LHCN-M2 (cell line): Measurements from ENCODE around the gene NT5C. TPM values are rescaled to one million over a fixed set of nuclear protein-coding genes. Genes with fewer than 3 reads are reported as not detected.

Experiments used
- DNase-seq: peaks from one replicate; pipeline ENCODE4 v3.0.0-alpha.2; 2012; ENCODE audit warnings: low read depth
- total RNA-seq: library from RNA; depleted of rRNA; stranded (reverse); fragments of >200 nt; gene quantifications from 2 replicates; pipeline ENCODE4 v1.2.3, GENCODE V29; 2014

NT5C gene
- total RNA-seq, 1 experiment from 2014 or later: 108 TPM

GRCh38 chr17:75116737-75117136 lies 14.8 kb downstream of the NT5C start:
- no peak for DNase-seq

GRCh38 chr17:75115555-75115954 lies 16.0 kb downstream of the NT5C start:
- DNase-seq: no peak

GRCh38 chr17:75114552-75115314 lies 16.8 kb downstream of the NT5C start:
- no peak for DNase-seq

- DNase-seq: peak; percentile 82
Observed at GRCh38 chr17:75113798-75114551, 17.6 kb downstream of the NT5C start.

- DNase-seq: no peak
Observed at GRCh38 chr17:75111777-75112335, 19.7 kb downstream of the NT5C start.

GRCh38 chr17:75110234-75110937 lies 21.2 kb downstream of the NT5C start:
- DNase-seq: no peak

- peak; percentile 72 for DNase-seq
Observed at GRCh38 chr17:75109407-75110233, 21.9 kb downstream of the NT5C start, which contains the start of gene ARMC7. Gene ARMC7 (plus strand): TSS chr17:75109969. CDS start chr17:75110289, 320 bp downstream.

- no peak for DNase-seq
Observed at GRCh38 chr17:75109046-75109406, 22.5 kb downstream of the NT5C start.

- DNase-seq: no peak
Observed at GRCh38 chr17:75108193-75108592, 23.3 kb downstream of the NT5C start.

- peak; percentile 31 for DNase-seq
Observed at GRCh38 chr17:75105126-75106080, 26.1 kb downstream of the NT5C start.

GRCh38 chr17:75103601-75104554 lies 27.7 kb downstream of the NT5C start:
- no peak for DNase-seq

GRCh38 chr17:75102385-75102821 lies 29.1 kb downstream of the NT5C start:
- DNase-seq: no peak

- DNase-seq: no peak
Observed at GRCh38 chr17:75099881-75100595, 31.5 kb downstream of the NT5C start.

- DNase-seq: no peak
Observed at GRCh38 chr17:75098861-75099260, 32.7 kb downstream of the NT5C start.

- DNase-seq: no peak
Observed at GRCh38 chr17:75097865-75098264, 33.7 kb downstream of the NT5C start.

GRCh38 chr17:75096082-75096625 lies 35.4 kb downstream of the NT5C start:
- peak; percentile 64 for DNase-seq

GRCh38 chr17:75094871-75095399 lies 36.6 kb downstream of the NT5C start:
- DNase-seq: no peak
